G401.6 (cell line): ENCODE results near the gene NPFFR1.

Experiments used
- FAIRE-seq: peaks from 2 replicates; lab custom pipeline; 2012; peaks lifted over from hg19 to GRCh38; lab: Jason Lieb, UNC

NPFFR1 gene

DNA sequence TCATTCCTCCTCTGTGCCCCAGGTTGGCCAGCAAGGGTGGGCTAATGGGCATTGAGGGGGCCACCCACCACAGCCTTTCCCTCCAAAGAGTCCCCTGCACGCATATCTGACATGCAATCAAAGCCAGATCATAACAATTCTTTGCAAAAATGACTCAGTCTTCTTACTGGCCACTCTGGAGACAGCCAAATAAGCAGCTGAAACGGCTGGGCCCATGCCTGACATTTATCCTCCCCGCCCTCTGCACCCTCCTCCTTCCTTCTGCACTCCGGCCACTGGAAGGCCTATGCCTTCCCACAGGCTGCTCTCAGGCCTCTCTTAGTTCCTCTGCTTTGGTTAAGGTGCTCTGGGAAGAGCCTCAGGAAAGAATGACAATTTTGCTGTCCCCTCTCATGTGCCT is 29.2 kb upstream of the NPFFR1 start:
- FAIRE-seq = no peak

DNA sequence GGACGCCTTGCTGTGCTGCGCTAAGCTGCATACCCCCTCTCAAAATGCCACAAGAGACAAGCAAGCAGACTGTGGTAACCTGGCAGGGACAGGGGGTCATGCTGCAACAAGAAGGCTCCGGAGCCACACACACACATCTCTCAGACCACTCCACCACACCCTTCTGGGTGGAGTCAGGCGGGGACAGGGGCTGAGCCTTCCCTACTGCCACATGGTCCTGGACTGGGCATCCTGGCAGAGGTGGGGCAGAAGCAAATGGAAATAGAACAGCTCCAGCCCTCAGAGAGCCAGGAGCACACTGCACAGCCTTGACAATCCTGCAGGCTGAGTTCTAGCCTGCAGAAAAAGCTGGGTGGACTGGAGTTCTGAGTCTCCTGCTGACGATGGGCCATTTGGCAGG is 28.4 kb upstream of the NPFFR1 start:
- FAIRE-seq = no peak

DNA sequence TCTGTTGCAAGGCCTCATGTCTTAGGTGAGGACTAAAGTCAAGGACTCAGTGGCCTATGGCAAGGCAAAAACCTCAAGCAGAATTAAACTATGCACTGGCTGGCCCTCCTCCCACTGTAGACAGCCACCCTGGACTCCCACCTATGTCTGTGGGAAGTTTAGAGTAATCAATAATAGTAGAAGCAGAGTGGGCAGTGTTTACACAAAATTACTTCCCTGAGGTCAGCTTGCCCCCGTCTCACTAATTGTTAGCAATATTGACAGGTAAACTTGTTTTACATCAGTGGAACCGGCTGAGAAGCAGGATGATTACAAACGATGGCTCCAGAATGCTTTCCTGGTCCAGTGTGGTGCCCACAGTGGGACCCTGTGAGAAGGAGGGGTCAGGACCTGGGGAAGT is 27.9 kb upstream of the NPFFR1 start:
- no peak for FAIRE-seq

DNA sequence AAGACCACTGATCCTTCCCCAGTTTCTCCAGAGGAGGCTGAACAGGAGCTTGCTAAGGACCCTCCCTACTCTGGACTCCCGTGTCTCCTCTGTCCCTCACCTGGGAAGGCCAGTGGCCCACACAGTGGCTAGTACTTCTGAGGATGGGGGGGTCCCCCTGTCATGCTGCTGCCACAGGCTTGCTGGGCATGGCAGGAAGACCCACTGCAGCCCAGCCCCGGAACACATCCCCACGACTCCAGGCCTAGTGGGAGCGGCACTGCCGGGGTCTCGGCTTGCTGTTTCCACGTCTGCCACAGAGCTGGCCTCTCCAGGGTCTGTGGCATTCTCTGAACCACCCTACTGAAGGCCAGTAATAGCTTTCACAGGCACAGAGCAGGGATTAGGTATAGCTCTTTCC is 25.9 kb upstream of the NPFFR1 start:
- FAIRE-seq = no peak

DNA sequence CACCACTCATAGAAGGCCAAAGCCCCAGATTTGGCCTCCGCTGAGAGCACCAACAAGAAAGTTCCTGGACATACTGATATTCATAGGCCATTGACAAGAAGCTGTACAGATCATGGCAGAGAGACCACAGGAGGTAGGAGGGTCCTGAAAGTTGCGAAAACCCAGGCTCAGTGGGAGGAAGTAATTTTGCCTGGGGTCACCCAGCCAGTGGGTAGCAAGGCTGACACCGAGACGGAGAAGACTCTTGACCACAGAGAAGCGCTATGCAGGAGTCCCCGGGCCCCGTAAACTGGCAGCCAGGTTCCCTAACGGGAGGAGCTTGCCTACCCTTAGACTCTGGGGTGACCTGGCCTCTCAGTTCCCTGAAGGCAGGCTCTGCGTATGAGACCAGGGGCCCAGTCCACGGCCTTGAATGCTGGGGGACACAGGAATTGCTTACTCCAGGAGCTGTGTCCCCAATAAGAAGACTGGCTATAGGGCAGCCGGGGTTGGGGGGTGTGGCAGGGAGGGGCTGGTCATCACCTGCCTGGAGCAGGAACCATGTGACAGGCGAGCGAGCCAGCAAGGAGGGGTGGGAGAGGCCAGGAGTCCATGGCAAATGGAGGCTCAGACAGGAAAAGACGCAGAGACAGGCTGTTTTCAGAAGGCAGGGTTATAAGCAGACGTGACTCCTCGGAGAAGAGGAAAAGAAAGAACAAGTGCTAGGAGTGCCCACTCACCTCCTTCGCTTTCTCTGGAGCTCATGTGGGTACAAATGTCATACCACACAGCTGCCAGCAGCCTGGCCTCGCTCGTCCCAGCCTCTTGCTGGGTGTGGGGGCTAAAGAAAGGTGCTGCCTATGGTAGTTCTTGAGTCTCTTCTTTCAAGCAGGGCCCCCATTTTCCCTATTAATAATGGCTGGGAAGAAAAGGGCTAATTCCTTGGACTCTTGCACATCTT is 24.6 kb upstream of the NPFFR1 start:
- no peak for FAIRE-seq

DNA sequence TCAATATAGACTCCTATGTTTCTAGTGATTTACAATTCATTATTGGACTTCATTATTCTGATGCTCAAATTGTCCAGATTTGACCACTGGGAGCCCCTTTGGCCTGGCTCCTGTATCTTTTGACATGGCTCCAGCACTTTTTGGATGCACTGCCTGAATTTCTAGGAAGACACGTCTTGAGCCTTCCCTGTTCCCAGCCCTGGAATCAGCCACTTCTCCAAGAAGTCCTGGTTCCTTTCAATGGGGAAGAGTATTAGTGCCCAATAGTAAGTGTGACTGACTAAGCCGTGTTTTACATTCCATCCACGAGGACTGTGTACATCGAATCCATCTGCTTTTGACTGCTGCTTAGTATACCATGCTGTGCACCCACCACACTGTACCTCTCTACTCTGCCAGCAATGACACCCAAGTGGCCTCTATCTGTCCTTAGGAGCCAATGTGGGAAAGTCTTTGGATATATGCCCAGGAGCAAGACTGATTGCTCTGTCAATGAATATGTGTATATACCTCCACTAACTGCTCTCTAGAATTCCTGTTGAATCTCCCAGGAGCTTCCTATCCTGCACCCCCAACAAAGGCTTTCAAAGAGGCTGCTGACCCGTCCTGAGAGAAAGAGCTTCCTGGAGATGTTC is 23.2 kb upstream of the NPFFR1 start:
- no peak for FAIRE-seq

DNA sequence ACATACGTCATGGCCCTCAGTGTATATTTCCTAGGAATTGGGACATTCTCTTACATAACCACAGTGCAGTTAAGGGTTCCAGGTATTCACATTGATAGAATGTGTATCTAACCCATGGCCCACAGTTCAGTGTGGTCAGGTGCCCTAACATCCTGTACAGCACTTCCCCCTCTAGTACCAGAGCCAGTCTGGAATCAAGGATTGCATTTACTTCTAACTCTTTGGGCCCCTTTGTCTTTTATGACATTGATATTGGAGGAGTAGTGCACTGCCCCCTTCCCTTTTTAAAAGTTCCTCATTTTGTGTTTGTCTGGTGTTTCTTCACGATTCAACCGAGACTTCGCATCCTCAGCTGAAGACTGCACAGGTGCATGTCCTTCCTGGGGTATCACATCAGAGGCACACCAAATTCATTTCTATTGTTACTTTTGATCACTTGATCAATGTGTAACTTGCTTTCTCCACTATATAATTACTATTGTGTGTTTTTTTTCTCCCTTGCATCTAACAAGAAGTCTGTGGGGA is 22.4 kb upstream of the NPFFR1 start:
- FAIRE-seq = no peak

DNA sequence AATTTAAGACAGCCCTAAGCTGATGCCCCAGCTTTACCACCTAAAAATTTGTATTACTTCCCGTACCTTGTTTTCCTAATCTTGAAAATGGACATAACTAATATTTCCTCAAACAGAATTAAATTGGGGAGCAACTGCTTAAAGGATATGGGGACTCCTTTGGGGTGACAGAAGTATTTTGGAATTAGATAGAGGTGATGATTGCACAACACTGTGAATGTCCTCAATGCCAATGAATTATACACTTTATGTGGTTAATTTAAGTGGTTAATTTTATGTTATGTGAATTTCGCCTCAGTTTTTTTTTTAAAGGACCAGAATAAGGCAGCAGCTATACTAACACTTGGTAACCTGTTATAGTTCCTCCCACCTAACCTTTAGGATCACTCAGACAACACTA is 19.9 kb upstream of the NPFFR1 start:
- no peak for FAIRE-seq

DNA sequence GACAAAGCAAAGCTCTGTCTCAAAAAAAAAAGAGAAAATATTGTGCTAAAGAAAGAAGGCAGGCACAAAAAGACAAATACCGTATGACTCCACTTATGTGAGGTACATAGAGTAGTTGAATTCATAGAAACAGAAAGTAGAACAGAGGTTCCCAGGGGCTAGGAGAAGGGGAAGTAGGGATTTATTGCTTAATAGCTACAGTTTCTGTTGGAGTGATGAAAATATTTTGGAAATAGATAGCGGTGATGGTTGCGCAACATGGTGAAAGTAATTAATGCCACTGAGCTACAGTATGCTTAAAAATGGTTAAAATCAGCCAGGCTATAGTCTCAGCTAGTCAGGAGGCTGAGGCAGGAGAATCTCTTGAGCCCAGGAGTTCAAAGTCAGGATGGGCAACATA is 18.5 kb upstream of the NPFFR1 start:
- no peak for FAIRE-seq

DNA sequence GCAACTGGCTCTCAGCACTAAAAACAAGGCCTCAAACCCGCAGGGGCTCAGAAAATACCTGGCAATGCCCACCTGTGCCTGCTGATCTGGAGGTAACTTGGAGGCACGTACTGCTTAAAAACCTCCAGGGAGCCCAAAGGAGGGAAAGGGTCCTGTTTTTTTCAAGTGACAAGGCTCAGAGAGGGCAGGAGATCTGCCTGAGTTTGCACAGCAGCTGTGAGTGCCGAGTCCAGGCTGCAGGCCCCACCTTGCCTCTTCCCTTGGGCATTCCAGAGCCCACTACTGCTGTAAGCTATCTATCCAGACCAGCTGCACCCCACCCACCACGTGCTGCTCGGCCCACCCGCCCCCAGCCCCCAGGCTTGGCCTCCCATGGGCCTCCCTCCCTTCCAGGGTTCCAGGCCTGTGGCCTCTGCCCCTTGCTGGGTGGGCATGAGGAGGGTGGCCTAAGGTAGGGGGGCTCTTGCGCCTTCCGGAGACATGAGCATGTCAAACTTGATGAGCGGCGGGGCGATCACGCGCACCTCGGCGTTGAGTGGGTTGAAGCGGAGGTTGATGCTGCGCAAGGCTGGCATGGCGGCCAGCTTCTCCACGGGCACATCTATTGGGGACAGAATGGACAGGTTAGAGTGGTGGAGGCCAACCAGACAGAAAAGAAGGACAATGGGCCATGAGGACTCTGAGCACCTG is 17.2 kb upstream of the NPFFR1 start:
- FAIRE-seq = no peak

DNA sequence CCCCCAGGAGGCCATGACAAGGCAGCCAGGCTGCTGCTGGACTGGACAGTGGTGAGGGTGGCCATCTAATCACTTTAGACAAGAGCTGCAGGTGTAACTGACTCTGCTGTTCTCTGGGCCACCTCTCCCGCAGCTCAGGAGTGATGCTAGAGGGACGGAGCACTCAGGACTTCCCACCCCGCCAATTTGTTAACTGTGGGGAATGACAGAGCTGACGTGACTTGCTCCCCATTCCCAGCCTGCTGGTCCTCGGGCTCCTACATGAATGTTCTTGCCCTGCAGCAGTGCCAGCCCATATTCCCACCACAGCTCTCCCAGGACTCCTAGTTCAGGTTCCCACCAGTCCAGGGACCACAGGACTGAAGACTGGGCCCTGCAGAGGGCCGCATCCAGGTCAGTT is 16.7 kb upstream of the NPFFR1 start:
- no peak for FAIRE-seq

DNA sequence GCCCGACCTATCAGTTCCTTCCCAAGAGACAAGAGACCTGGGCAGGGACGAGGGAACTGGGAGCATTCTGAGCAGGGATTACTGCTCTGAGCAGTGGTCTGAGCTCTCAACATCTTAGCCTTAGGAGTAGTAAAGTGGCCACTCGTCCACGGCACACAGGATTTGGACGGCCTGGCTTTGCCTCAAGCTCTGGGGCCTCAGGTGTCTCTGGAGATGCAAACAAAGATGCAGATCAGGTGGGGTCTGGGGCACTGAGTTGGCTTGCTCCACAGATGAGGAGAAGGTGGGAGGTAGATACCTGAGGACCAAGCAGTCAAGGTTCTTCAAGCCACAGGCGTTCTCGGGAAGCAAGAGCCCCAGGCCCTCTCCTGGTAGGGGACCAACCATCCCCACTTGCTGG is 16.1 kb upstream of the NPFFR1 start:
- FAIRE-seq = no peak

DNA sequence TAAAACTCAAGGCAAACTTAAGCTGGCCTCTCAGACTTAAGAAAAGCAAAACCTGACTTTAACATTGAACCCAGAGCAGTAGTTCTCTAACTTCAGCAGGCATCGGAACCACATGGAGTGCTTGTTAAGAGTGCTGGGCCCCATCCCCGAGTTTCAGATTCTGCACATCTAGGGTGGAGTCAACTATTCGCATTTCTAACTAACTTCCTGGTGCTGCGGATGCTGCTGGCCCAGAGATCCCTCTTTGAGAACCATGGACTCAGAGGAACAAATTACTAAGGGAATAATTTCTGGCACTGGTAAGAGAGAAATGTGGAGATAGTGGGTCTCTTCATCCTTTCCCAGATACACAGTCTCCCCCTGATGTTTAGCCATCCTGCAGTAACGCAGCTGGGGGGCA is 14.6 kb upstream of the NPFFR1 start:
- no peak for FAIRE-seq

DNA sequence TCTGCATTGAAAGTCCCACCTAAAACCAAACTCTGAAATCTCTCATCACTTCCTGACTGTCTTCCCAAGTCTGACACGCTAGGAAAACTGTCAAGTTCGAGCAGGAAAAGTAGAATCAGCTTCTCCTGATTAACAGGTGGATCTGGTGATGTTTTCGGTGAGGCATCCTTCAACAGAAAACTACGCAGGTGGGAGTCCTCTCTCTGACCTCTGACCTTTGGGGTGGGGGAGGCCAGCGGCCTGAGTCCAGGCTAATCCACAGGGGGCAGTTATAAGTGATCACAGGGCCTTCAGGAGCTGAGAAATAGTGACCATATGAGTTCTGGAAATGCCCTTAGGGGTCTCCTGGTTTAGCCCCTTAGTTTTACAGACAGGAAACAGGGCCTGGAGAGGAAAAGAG is 13.4 kb upstream of the NPFFR1 start:
- FAIRE-seq = no peak

DNA sequence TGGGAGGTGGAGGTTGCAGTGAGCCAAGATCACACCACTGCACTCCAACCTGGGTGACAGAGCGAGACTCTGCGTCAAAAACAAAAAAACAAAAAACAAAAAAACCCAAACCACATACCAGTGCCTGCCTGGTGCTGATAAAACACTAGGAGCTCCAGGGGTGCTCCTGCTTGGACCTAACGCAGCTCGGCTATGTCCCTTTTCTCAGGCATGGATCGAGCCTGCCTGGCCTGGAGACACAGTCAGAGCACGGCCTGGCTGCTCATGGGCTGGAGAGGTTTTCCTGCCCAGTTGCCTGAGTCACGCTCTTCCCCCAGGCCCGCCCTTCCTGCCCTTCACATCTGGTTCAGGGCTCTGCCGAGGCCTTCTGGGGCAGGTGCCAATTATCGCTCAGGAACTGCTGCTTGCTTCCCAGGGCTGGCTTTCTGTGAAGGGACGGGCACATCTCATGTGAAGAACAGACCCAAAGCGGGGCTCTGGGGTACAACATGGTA is 12.6 kb upstream of the NPFFR1 start:
- FAIRE-seq = no peak

DNA sequence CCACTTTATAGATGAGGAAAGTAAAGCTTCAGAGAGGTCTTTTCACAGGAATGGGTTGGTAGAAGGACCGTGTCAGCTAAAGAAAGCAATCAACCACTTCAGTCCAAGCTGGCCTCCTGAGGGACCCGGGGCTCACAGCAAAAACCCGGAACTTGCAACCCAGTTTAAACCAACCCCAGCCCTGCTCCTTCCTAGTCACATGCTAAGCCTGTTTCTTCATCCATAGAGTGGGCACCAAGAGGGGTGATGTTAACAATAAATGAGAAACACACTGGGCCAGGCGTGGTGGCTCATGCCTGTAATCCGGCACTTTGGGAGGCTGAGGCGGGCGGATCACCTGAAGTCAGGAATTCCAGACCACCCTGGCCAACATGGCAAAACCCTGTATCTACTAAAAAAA is 12.1 kb upstream of the NPFFR1 start:
- no peak for FAIRE-seq

DNA sequence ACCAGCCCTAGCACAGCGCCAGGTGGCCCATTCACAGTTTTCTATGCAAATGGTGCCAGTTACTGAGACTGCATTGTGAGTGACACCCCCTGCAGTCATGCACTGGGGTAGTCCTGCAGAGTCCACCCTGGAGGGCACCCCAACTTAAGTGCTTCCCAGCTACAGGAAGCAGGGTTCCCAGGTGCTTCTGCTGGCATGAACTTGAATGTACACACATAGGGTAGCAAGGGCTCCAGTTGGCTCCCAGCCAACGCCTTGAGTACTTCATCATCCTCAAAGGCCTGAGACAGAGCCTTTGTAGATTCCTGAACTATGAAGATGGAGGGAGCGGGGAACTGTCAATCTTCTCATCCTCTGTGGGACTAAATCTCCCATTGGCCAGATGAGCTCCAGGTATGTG is 11.5 kb upstream of the NPFFR1 start:
- no peak for FAIRE-seq

DNA sequence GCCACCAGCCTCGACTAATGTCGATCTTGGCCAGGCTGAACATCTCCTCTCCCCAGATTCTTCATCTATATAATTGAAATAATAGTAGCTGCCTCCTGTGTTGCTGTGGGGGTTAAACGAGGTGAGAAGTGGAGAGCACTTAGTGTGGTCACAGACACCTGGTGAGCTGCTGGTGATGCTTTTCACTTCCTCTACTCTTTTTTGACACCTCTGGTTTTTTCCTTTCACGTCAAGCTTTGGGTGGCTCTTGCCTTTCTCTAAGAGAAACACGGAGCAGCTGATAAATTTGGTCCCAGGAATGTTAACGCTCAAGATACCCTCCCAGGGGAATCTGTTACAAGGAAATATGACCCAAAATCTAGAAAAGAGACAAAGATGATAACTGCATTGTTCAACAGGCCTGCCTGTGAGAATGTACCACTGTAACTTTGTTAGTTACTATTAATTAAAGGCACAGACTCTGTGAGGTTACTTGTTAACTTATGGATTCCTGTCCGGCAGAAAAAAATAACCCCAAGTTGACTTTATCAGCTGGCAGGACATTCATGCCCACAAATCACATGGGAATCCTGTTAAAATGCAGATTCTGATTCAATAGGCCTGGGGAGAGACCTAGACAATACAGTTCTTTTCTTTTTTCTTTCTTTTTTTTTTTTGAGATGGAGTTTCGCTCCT is 9.5 kb upstream of the NPFFR1 start:
- FAIRE-seq = no peak

DNA sequence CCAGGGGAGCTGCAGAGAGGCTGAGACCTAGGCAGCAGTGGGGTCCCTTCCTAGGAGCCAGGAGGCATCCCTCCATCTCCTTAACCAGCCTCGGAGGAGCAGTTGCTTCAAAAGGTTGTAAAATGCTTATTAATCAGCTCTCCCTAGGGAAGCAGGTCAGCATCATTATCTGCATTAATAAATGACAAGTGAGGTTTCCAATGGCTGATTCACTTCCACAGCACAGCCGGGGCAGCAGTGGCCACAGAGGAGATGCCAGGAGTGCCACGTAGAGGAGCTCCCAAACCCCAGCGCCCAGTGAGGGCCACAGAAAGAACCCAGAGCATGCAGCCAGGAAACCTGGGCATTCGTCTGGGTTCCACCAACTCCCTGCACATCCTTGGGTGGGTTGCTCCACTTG is 8.2 kb upstream of the NPFFR1 start:
- no peak for FAIRE-seq

DNA sequence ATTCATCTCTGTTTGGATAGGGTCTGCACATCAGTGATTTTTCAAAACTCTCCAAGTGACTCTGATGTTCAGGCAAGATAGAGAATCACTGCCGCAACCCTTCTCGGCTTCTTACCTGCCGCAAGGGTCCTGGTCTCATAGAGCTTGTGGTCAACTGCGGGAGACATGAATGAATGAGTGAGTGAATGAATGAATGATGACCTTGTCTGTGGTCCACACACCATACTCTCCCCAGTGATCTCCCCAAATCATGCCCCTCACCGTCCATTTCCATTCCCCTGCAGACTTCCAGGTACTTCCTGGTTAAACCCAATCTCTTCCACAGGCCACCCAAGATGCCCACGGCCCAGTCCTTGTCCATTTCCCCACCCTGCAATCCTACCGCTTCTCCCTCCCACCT is 5.9 kb upstream of the NPFFR1 start:
- no peak for FAIRE-seq

DNA sequence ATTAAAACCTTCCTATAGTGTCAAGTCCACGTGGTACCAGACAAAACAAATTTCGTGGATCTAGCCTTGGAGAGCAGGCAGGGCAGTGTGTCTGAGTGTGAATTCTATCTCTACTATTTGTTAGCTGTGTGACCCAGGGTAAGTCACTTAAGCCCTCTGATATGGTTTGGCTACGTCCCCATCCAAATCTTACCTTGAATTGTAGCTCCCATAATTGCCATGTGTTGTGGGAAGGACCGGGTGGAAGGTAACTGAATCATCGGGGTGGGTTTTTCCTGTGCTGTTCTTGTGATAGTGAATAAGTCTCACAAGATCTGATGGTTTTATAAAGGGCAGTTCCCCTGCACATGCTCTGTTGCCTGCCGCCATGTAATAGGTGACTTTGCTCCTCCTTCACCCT is 2.8 kb upstream of the NPFFR1 start:
- FAIRE-seq = no peak

DNA sequence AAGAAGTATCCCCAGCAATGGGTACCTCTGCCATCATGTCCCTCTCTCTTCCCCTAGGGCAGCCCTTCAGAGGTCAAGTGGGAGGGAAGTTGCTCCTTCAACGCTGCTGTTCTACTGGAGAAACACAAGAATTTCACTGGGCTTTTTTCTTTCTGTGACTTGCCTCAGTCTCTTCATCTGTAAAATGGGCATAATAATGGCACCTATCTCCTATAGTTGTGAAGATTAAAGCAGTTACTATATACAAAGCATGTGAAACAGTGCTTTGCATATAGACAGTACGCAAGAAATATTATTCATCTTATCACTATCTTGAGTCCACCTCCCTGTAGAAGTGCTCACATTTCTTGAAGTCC is 1.6 kb upstream of the NPFFR1 start:
- FAIRE-seq = no peak
